ENCODE measurements around the gene VPS13A. TPM values are rescaled to one million over a fixed set of nuclear protein-coding genes. Genes with fewer than 3 reads are reported as not detected.

Gene VPS13A
- total and polyA plus RNA-seq, 2 of the 13 experiments (the other 11 are each of a cell fraction or from before 2014, with no cell fraction given), result 20.4 to 20.7 TPM

GRCh38 chr9:77152289-77152688, 25.0 kb upstream of the VPS13A start:
- no peak overlapping the region for H2AFZ ChIP-seq (ENCODE audit: low read length)
- no peak for DNase-seq (ENCODE audit: low spot score)
- H3K36me3 ChIP-seq (replicated peaks in 1 of 2; ENCODE audit: control insufficient read depth in 1 of 2, insufficient read depth in 2 of 2, low read length in 2 of 2), result no peaks in the 10 kb centered on the region
- H3K9ac ChIP-seq (ENCODE audit: insufficient read depth, low read depth, low read length), result no peak overlapping the region
- no peak for ATAC-seq
- H3K79me2 ChIP-seq (ENCODE audit: insufficient read depth, low read length), result no peaks in the 10 kb centered on the region
- no peak overlapping the region for H3K4me2 ChIP-seq (ENCODE audit: low read depth, low read length)
- intact Hi-C loops (cut with micrococcal nuclease; ENCODE audit: unreplicated experiment), result no loop called here
- no peaks in the 10 kb centered on the region for H3K27me3 ChIP-seq (ENCODE audit: control insufficient read depth in 1 of 2, insufficient read depth in 2 of 2, low read length in 2 of 2)
- H3K4me1 ChIP-seq (ENCODE audit: insufficient read depth, low read length), result no peaks in the 10 kb centered on the region
- H3K4me3 ChIP-seq (replicated peaks in 1 of 3; ENCODE audit: insufficient read depth in 1 of 3, low read depth in 2 of 3, low read length in 3 of 3), result no peak overlapping the region
- no peak overlapping the region for H3K27ac ChIP-seq (ENCODE audit: extremely low read length, insufficient read depth, low read length)
- CTCF ChIA-PET (ENCODE audit: low intra/inter-chr PET ratio, low total read pairs), result no interaction called here
- POLR2A ChIA-PET, result no interaction called here
- FAIRE-seq, result no peak
- no peaks in the 10 kb centered on the region for H4K20me1 ChIP-seq (ENCODE audit: insufficient read depth, low read length)
- TF ChIP-seq MAFF (IDR thresholded peaks at IDR 0.05; ENCODE audit: low read depth, low read length) (peak; percentile 63), PLSCR1 (CRISPR knock-in tag; IDR thresholded peaks at IDR 0.05; ENCODE audit: borderline replicate concordance) (no peak), MAFK (conservative IDR thresholded peaks at IDR 0.05 in 1 of 2, IDR thresholded peaks at IDR 0.05 in 1 of 2; ENCODE audit: low read length in 2 of 2) (peak; percentile 56 to 82; a peak in 3 of 4 replicates)
- no TSS peak for BruUV-seq (replicated peaks)
- no peaks in the 10 kb centered on the region for H3K9me3 ChIP-seq (ENCODE audit: low read length)
- in situ Hi-C loops (cut with HindIII; ENCODE audit: extremely low pct_ligation_motif_present, low pct_unique_long_range_greater_than_20kb), result loop anchor here (25.0 kb wide), 1 partner anchor 340 kb away; no protein-coding TSS in a partner anchor
- 0% methylated on average over 1 of the region's 1 CpG for WGBS (ENCODE audit: low lambda C conversion rate)

DNA sequence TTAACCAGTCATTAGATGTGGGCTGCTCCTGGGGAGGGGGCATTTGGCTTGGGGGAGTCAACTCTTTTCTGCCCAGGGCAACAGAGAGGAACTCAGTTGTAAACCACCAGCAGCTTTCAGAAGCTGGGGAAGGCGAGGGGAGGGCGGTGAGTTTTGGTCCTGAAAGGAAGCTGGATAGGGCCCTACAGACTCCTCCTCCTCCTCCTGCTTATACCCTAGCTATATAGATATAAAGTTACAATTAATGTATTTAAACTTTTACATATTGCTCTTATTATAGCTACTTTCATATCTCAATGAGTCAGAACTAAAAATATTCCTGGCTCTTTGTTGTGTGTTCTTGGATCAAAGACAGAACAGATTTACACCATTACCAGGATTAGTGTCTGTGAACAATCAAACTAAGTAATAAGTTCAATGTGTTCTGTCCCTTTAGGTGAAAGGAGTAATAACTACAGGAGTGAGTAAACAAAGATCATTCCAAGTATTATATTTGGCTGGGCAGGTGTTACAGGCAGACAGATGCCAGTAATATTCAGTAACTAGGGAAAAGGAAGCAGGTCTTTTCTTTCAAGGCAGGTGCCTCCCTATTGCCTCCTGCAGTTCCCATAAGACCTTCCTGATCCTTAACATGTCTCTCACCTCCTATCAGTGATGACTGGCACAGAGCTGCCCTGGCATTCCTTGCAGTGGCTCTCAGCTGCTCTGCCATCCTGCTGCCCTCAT, 20.5 kb upstream of the VPS13A start:
- no peak overlapping the region for H3K4me3 ChIP-seq (replicated peaks in 1 of 3; ENCODE audit: insufficient read depth in 1 of 3, low read depth in 2 of 3, low read length in 3 of 3)
- POLR2A ChIA-PET, result no interaction called here
- no peak overlapping the region for H3K27ac ChIP-seq (ENCODE audit: extremely low read length, insufficient read depth, low read length)
- no peaks in the 10 kb centered on the region for H3K36me3 ChIP-seq (replicated peaks in 1 of 2; ENCODE audit: control insufficient read depth in 1 of 2, insufficient read depth in 2 of 2, low read length in 2 of 2)
- intact Hi-C loops (cut with micrococcal nuclease; ENCODE audit: unreplicated experiment), result no loop called here
- FAIRE-seq, result no peak
- no peak for ATAC-seq
- H3K4me1 ChIP-seq (ENCODE audit: insufficient read depth, low read length), result no peaks in the 10 kb centered on the region
- H3K27me3 ChIP-seq (ENCODE audit: control insufficient read depth in 1 of 2, insufficient read depth in 2 of 2, low read length in 2 of 2), result no peaks in the 10 kb centered on the region
- no peak overlapping the region for H3K4me2 ChIP-seq (ENCODE audit: low read depth, low read length)
- H3K9ac ChIP-seq (ENCODE audit: insufficient read depth, low read depth, low read length), result no peak overlapping the region
- BruUV-seq (replicated peaks), result no TSS peak
- no peak for DNase-seq (ENCODE audit: low spot score)
- H3K79me2 ChIP-seq (ENCODE audit: insufficient read depth, low read length), result no peaks in the 10 kb centered on the region
- in situ Hi-C loops (cut with HindIII; ENCODE audit: extremely low pct_ligation_motif_present, low pct_unique_long_range_greater_than_20kb), result loop anchor here (25.0 kb wide), 1 partner anchor 345 kb away; no protein-coding TSS in a partner anchor
- WGBS (ENCODE audit: low lambda C conversion rate), result 0% methylated on average over 2 of the region's 2 CpGs
- H2AFZ ChIP-seq (ENCODE audit: low read length), result no peak overlapping the region
- no peaks in the 10 kb centered on the region for H4K20me1 ChIP-seq (ENCODE audit: insufficient read depth, low read length)
- H3K9me3 ChIP-seq (ENCODE audit: low read length), result no peaks in the 10 kb centered on the region
- CTCF ChIA-PET (ENCODE audit: low intra/inter-chr PET ratio, low total read pairs), result no interaction called here
- TF ChIP-seq XBP1 (CRISPR knock-in tag; IDR thresholded peaks at IDR 0.05) (no peak), KDM2A (CRISPR knock-in tag; IDR thresholded peaks at IDR 0.05; ENCODE audit: borderline replicate concordance, low read depth) (no peak), TCF7 (IDR thresholded peaks at IDR 0.05; ENCODE audit: low read depth) (no peak), EHMT2 (IDR thresholded peaks at IDR 0.05; ENCODE audit: borderline replicate concordance, low read depth, low read length) (no peak), ZNF460 (CRISPR knock-in tag; IDR thresholded peaks at IDR 0.05; ENCODE audit: borderline replicate concordance) (no peak), ZNF550 (CRISPR knock-in tag; IDR thresholded peaks at IDR 0.05; ENCODE audit: borderline replicate concordance) (no peak), ZBTB26 (CRISPR knock-in tag; IDR thresholded peaks at IDR 0.05; ENCODE audit: borderline replicate concordance) (no peak), SMARCE1 (IDR thresholded peaks at IDR 0.05; ENCODE audit: borderline replicate concordance) (no peak), HMG20B (CRISPR knock-in tag; conservative IDR thresholded peaks at IDR 0.05) (no peak), ZNF274 (CRISPR knock-in tag; IDR thresholded peaks at IDR 0.05) (no peak), ZNF674 (CRISPR knock-in tag; IDR thresholded peaks at IDR 0.05; ENCODE audit: low read depth) (no peak)
- TF ChIP-seq, protein P1, sequence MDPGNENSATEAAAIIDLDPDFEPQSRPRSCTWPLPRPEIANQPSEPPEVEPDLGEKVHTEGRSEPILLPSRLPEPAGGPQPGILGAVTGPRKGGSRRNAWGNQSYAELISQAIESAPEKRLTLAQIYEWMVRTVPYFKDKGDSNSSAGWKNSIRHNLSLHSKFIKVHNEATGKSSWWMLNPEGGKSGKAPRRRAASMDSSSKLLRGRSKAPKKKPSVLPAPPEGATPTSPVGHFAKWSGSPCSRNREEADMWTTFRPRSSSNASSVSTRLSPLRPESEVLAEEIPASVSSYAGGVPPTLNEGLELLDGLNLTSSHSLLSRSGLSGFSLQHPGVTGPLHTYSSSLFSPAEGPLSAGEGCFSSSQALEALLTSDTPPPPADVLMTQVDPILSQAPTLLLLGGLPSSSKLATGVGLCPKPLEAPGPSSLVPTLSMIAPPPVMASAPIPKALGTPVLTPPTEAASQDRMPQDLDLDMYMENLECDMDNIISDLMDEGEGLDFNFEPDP (CRISPR knock-in tag; conservative IDR thresholded peaks at IDR 0.05), result no peak

Data from HepG2 (cell line).